DMS114 treated with DMSO at 0.1 percent for 48 hours (cell line): ENCODE measurements around the gene RUFY3.
"Not testable (repeated sequence)": the region's sequence is repeated elsewhere in the genome, so short reads cannot be mapped to it uniquely, and the experiment has no call there.

ENCODE experiments used
- DNase-seq: peaks from one replicate; lab custom pipeline; 2025; ENCODE audit not compliant: unreplicated experiment; lab: John Stamatoyannopoulos, UW

RUFY3 gene

GRCh38 chr4:70734971-70735370, 13.2 kb downstream of the RUFY3 start:
- no peak for DNase-seq

GRCh38 chr4:70735915-70736314, 14.2 kb downstream of the RUFY3 start:
- not testable (repeated sequence) for DNase-seq

- DNase-seq: no peak
Measured at GRCh38 chr4:70737006-70737405, 15.2 kb downstream of the RUFY3 start.

- no peak for DNase-seq
Measured at GRCh38 chr4:70737409-70737808, 15.6 kb downstream of the RUFY3 start.

GRCh38 chr4:70739496-70740337, 18.0 kb downstream of the RUFY3 start:
- DNase-seq: no peak

GRCh38 chr4:70741867-70742658, 20.3 kb downstream of the RUFY3 start:
- no peak for DNase-seq

GRCh38 chr4:70743731-70744130, 22.0 kb downstream of the RUFY3 start:
- DNase-seq: no peak

- no peak for DNase-seq
Measured at GRCh38 chr4:70746179-70746839, 24.5 kb downstream of the RUFY3 start.

- DNase-seq: no peak
Measured at GRCh38 chr4:70747874-70748273, 26.1 kb downstream of the RUFY3 start.

GRCh38 chr4:70749313-70749712, 27.5 kb downstream of the RUFY3 start:
- DNase-seq: no peak

GRCh38 chr4:70752236-70752635, 30.5 kb downstream of the RUFY3 start:
- no peak for DNase-seq

- no peak for DNase-seq
Measured at GRCh38 chr4:70753630-70754029, 31.9 kb downstream of the RUFY3 start.

- no peak for DNase-seq
Measured at GRCh38 chr4:70754470-70754869, 32.7 kb downstream of the RUFY3 start.

- DNase-seq: no peak
Measured at GRCh38 chr4:70754990-70755688, 33.4 kb downstream of the RUFY3 start.

GRCh38 chr4:70759126-70759525, 37.4 kb downstream of the RUFY3 start:
- DNase-seq: no peak

GRCh38 chr4:70759627-70760026, 37.9 kb downstream of the RUFY3 start:
- DNase-seq: no peak

- no peak for DNase-seq
Measured at GRCh38 chr4:70760662-70761061, 38.9 kb downstream of the RUFY3 start.

GRCh38 chr4:70761276-70761816, 39.6 kb downstream of the RUFY3 start:
- no peak for DNase-seq

GRCh38 chr4:70765368-70765767, 43.6 kb downstream of the RUFY3 start:
- DNase-seq: no peak

- no peak for DNase-seq
Measured at GRCh38 chr4:70768301-70768948, 46.7 kb downstream of the RUFY3 start.
